ENCODE results near the gene KSR2. TPM values are rescaled to one million over a fixed set of nuclear protein-coding genes. Genes with fewer than 3 reads are reported as not detected.

Gene KSR2
- total RNA-seq, 1 donor from 2014 or later: not detected

DNA sequence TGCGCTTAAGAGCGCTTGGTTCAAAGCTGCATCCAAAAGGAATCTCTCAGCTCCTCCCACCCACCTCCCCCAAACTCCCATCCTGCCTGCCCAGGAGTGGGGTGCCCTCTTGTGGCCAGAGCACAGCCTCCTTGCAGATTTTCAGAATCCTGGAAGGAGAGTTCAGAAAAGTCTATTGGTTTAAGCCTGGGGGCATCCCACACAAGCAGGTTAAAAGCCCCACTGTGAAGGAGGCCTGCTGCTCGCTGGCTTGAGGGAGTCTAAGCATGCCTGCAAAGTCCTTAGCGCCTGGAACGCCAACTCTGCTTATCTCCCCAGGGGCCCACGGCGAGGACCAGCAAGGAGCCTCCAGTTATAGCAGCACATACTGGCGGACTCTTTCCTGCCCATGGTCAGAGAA is 297.1 kb downstream of the KSR2 start:
- Histone ChIP-seq H3K27me3 (ENCODE audit: control insufficient read depth, insufficient read depth, low read length) (no peaks in the 10 kb centered on the region), H3K4me3 (ENCODE audit: low read depth, low read length) (no peak overlapping the region), H3K36me3 (ENCODE audit: control insufficient read depth, insufficient read depth, low read length) (no peaks in the 10 kb centered on the region)
- no peak for DNase-seq (ENCODE audit: low read depth)
- TF ChIP-seq, protein P1, sequence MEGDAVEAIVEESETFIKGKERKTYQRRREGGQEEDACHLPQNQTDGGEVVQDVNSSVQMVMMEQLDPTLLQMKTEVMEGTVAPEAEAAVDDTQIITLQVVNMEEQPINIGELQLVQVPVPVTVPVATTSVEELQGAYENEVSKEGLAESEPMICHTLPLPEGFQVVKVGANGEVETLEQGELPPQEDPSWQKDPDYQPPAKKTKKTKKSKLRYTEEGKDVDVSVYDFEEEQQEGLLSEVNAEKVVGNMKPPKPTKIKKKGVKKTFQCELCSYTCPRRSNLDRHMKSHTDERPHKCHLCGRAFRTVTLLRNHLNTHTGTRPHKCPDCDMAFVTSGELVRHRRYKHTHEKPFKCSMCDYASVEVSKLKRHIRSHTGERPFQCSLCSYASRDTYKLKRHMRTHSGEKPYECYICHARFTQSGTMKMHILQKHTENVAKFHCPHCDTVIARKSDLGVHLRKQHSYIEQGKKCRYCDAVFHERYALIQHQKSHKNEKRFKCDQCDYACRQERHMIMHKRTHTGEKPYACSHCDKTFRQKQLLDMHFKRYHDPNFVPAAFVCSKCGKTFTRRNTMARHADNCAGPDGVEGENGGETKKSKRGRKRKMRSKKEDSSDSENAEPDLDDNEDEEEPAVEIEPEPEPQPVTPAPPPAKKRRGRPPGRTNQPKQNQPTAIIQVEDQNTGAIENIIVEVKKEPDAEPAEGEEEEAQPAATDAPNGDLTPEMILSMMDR (IDR thresholded peaks at IDR 0.05; ENCODE audit: insufficient read depth, low read length, severe bottlenecking): no peak
- FAIRE-seq: no peak

DNA sequence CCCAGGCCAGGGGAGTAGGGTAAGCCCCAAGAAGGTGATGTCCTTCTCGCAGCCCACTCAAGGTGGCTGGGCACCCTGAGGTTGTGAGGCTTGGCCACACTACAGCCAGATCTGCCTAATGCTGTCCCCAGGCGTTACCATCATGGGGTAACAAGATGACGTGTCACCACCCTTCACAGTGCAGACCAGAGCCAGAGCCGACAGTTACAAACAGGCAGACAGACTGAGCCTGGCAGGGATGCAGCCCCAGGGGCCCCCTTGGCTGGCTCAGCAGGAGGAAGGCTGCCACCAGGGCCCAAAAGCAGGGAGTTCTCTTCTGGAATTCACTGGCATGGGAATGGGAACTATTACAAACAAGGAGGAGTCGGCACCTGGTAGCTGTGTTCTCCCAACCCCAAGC is 304.6 kb downstream of the KSR2 start:
- no peak for DNase-seq (ENCODE audit: low read depth)
- H3K27me3 ChIP-seq (ENCODE audit: control insufficient read depth, insufficient read depth, low read length): no peaks in the 10 kb centered on the region
- no peaks in the 10 kb centered on the region for H3K36me3 ChIP-seq (ENCODE audit: control insufficient read depth, insufficient read depth, low read length)
- TF ChIP-seq, protein P1 (IDR thresholded peaks at IDR 0.05; ENCODE audit: insufficient read depth, low read length, severe bottlenecking): no peak
- H3K4me3 ChIP-seq (ENCODE audit: low read depth, low read length): no peak overlapping the region
- no peak for FAIRE-seq

DNA sequence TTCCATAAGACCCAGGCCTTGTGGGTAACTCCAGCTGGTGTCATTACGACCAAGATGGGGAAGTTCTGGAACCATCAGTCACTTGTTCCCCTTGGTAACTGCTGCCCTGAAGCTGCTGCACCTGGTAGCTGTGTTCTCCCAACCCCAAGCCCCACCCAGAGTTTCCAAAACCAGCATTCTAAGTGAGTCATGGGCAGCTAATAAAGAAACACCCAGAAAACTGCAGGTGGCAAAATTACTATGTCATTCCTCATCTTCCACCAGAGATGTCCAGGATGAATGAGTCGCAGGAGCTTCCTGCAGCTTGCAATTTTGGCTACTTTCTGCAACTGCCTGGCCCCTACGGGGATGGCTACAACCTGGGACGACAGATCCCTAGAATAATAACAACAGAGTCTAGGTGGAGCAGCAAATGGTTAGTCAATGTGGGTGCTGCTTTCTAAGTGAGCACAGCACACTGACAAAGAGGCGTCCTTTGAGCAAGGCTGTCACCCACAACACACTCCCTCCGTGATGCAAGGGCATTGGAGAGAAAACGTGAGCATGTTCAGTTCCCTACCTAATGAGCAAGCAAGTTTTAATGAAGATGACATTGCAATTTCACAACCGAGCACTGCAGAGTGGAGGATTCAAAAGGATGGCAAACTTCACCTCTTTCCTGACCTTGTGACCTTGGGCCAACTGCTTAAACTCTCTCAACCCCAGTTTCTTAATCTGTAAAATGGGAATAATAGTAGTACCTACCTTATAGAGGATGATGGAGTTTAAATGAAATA is 306.0 kb downstream of the KSR2 start:
- DNase-seq (ENCODE audit: low read depth) (no peak), FAIRE-seq (no peak)
- Histone ChIP-seq H3K36me3 (ENCODE audit: control insufficient read depth, insufficient read depth, low read length) (no peaks in the 10 kb centered on the region), H3K4me3 (ENCODE audit: low read depth, low read length) (no peak overlapping the region), H3K27me3 (ENCODE audit: control insufficient read depth, insufficient read depth, low read length) (no peaks in the 10 kb centered on the region)
- TF ChIP-seq, protein P1 (IDR thresholded peaks at IDR 0.05; ENCODE audit: insufficient read depth, low read length, severe bottlenecking): no peak

DNA sequence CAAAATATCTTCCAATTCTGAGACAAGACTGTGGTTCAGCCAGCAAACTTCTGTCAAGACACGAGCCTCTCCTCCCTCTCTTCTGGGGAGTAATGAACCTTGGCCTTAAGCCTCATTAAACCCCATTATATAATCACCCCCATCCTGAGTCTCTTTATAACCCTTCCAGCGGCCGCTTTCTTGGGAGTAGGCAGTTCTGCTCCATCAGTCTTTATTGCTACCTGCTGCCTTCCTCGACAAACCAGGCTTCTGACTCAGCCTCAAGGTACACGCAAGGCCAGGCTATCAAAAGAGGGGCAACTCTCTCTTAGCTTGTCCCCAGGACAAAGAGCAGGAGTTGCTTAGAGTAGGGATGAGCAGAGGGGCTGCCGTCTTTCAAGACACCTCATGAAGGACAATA is 306.6 kb downstream of the KSR2 start:
- no peaks in the 10 kb centered on the region for H3K27me3 ChIP-seq (ENCODE audit: control insufficient read depth, insufficient read depth, low read length)
- no peak for FAIRE-seq
- DNase-seq (ENCODE audit: low read depth): no peak

DNA sequence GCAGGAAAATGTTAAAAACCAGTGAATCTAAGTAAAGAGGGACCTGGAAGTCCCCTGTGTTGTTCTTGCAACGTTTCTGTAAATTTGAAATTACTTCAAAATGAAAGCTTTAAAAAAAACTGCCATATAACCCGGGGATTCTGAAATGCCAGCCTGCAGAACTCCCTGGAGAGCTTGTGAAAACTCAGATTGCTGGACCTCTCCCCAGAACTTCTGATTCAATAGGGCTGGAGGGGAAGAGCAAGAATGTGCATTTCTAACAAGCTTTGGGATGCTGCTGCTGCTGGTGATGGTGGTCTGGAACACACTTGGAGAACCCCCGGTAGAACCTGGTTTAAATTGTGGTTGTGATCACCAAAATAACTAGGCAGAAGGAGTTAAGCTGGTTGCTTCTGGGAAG is 307.3 kb downstream of the KSR2 start:
- TF ChIP-seq, protein P1 (IDR thresholded peaks at IDR 0.05; ENCODE audit: insufficient read depth, low read length, severe bottlenecking): no peak
- FAIRE-seq: no peak
- Histone ChIP-seq H3K27me3 (ENCODE audit: control insufficient read depth, insufficient read depth, low read length) (no peaks in the 10 kb centered on the region), H3K36me3 (ENCODE audit: control insufficient read depth, insufficient read depth, low read length) (no peaks in the 10 kb centered on the region), H3K4me3 (ENCODE audit: low read depth, low read length) (no peak overlapping the region)
- no peak for DNase-seq (ENCODE audit: low read depth)

More for the DNA sequence above, 306.6 kb downstream of the KSR2 start:
- TF ChIP-seq, protein P1 (IDR thresholded peaks at IDR 0.05; ENCODE audit: insufficient read depth, low read length, severe bottlenecking): no peak
- H3K4me3 ChIP-seq (ENCODE audit: low read depth, low read length): no peak overlapping the region
- H3K36me3 ChIP-seq (ENCODE audit: control insufficient read depth, insufficient read depth, low read length): no peaks in the 10 kb centered on the region

DNA sequence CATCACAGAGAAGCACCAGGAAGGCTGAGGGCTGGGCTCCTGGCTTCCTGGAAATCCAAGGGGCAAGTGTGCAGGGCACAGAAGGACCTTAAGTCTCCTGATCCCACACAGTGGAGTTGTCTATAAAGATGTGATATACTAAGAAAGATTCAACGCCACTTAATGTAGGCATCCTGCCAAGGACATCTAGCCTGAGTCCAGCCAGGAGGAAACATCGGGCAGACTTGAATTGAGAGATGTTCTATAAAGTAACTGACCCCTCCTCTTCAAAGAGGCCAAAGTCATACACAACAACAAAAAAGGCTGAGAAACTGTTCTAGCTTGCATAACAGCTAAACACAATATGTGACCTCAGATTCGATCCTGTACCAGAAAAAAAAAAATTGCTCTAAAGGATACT is 307.9 kb downstream of the KSR2 start:
- FAIRE-seq (no peak), DNase-seq (ENCODE audit: low read depth) (no peak)
- TF ChIP-seq, protein P1 (IDR thresholded peaks at IDR 0.05; ENCODE audit: insufficient read depth, low read length, severe bottlenecking): no peak
- no peaks in the 10 kb centered on the region for H3K27me3 ChIP-seq (ENCODE audit: control insufficient read depth, insufficient read depth, low read length)
- H3K4me3 ChIP-seq (ENCODE audit: low read depth, low read length): no peak overlapping the region
- no peaks in the 10 kb centered on the region for H3K36me3 ChIP-seq (ENCODE audit: control insufficient read depth, insufficient read depth, low read length)
